Neuronal stem cell (in vitro differentiated cells): ENCODE results near the gene AOAH.

Source experiments
- DNase-seq: peaks from one replicate; pipeline ENCODE4 v3.0.0-alpha.2; 2013; ENCODE audit warnings: low spot score
- H2AFZ ChIP-seq: one replicate; pipeline ENCODE4 v1.6.1; 2013; ENCODE audit warnings: mild to moderate bottlenecking, low read length, inconsistent platforms
- H2AK5ac ChIP-seq: 2 replicates; pipeline ENCODE4 v1.6.1; 2013; ENCODE audit warnings: low read depth, mild to moderate bottlenecking, inconsistent platforms, low read length, moderate library complexity, mixed read lengths
- H2BK120ac ChIP-seq: 2 replicates; pipeline ENCODE4 v1.6.1; 2013; ENCODE audit warnings: low read depth, mild to moderate bottlenecking, inconsistent platforms, low read length, moderate library complexity, mixed read lengths
- H2BK12ac ChIP-seq: one replicate; pipeline ENCODE4 v1.6.1; 2013; ENCODE audit warnings: low read length, inconsistent platforms
- H2BK15ac ChIP-seq: 2 replicates; pipeline ENCODE4 v1.6.1; 2013; ENCODE audit warnings: mild to moderate bottlenecking, low read length, inconsistent platforms, mixed read lengths
- H2BK5ac ChIP-seq: one replicate; pipeline ENCODE4 v1.6.1; 2013; ENCODE audit warnings: inconsistent platforms, mild to moderate bottlenecking, low read length, moderate library complexity
- H3K14ac ChIP-seq: one replicate; pipeline ENCODE4 v1.6.1; 2013; ENCODE audit warnings: low read length, inconsistent platforms
- H3K18ac ChIP-seq: 2 replicates; pipeline ENCODE4 v1.6.1; 2013; ENCODE audit warnings: low read length, inconsistent platforms
- H3K23ac ChIP-seq: 2 replicates; pipeline ENCODE4 v1.6.1; 2013; ENCODE audit warnings: low read depth, mild to moderate bottlenecking, mixed read lengths, low read length, inconsistent platforms; ENCODE audit not compliant: poor library complexity
- H3K27ac ChIP-seq: replicated peaks from 3 replicates; pipeline ENCODE4 v1.5.1; 2013; ENCODE audit warnings: low read length, inconsistent platforms
- H3K27me3 ChIP-seq, 3 experiments: 2 replicates each; pipeline ENCODE4 v1.6.1; 2013; ENCODE audit warnings: low read length in 3 of 3, mild to moderate bottlenecking in 2 of 3, inconsistent platforms in 1 of 3, low read depth in 1 of 3, mixed read lengths in 1 of 3, moderate library complexity in 1 of 3; ENCODE audit not compliant: control insufficient read depth in 3 of 3, insufficient read depth in 3 of 3
- H3K36me3 ChIP-seq, 2 donors: replicated peaks in 1 of 2; 2 replicates each; pipeline ENCODE4 v1.6.1; 2013; ENCODE audit warnings: low read length in 2 of 2; ENCODE audit not compliant: control insufficient read depth in 2 of 2, insufficient read depth in 2 of 2
- H3K4ac ChIP-seq: 2 replicates; pipeline ENCODE4 v1.6.1; 2013; ENCODE audit warnings: inconsistent platforms, mild to moderate bottlenecking, low read length, moderate library complexity
- H3K4me1 ChIP-seq, 2 donors: 1 replicate in 1 of 2; 2 replicates in 1 of 2; pipeline ENCODE4 v1.6.1; 2013; ENCODE audit warnings: low read length in 2 of 2, low read depth in 1 of 2; ENCODE audit not compliant: control insufficient read depth in 2 of 2, insufficient read depth in 1 of 2
- H3K4me2 ChIP-seq: one replicate; pipeline ENCODE4 v1.6.1; 2013; ENCODE audit warnings: mild to moderate bottlenecking, low read length, inconsistent platforms; ENCODE audit not compliant: insufficient read depth, poor library complexity, severe bottlenecking
- H3K4me3 ChIP-seq, 2 donors: 2 replicates each; pipeline ENCODE4 v1.5.1; 2013; ENCODE audit warnings: low read length in 2 of 2, mild to moderate bottlenecking in 2 of 2, inconsistent platforms in 1 of 2, moderate library complexity in 1 of 2
- H3K79me1 ChIP-seq: one replicate; pipeline ENCODE4 v1.6.1; 2013; ENCODE audit warnings: low read depth, mild to moderate bottlenecking, inconsistent platforms, low read length, moderate library complexity
- H3K9ac ChIP-seq: one replicate; pipeline ENCODE4 v1.6.1; 2013; ENCODE audit warnings: mild to moderate bottlenecking, low read depth, low read length, inconsistent platforms; ENCODE audit not compliant: poor library complexity
- H3K9me3 ChIP-seq, 2 donors: replicated peaks in 1 of 2; 2 replicates each; pipeline versions ENCODE3 to v1.6.1; 2013; ENCODE audit warnings: low read length in 2 of 2, mild to moderate bottlenecking in 2 of 2, inconsistent platforms in 1 of 2, low read depth in 1 of 2, mixed read lengths in 1 of 2, moderate library complexity in 1 of 2; ENCODE audit not compliant: control insufficient read depth in 2 of 2, insufficient read depth in 1 of 2
- H4K8ac ChIP-seq: one replicate; pipeline ENCODE4 v1.6.1; 2013; ENCODE audit warnings: low read depth, mild to moderate bottlenecking, inconsistent platforms, low read length, moderate library complexity
- H4K91ac ChIP-seq: one replicate; pipeline ENCODE4 v1.6.1; 2013; ENCODE audit warnings: low read length, low read depth, mild to moderate bottlenecking, inconsistent platforms; ENCODE audit not compliant: poor library complexity
- WGBS, 2 donors: extraction: QIAGEN DNeasy Blood & Tissue Kit; methylation state at CpG; one replicate each; pipeline ENCODE4 v1.1.7; 2013; ENCODE audit warnings: missing lambda C conversion rate in 2 of 2, mixed read lengths in 1 of 2; ENCODE audit not compliant: insufficient read length in 2 of 2, insufficient replicate concordance in 1 of 2; ENCODE audit errors: extremely low coverage in 2 of 2; 5-methylcytosine and 5-hydroxymethylcytosine counted together

AOAH gene

DNA sequence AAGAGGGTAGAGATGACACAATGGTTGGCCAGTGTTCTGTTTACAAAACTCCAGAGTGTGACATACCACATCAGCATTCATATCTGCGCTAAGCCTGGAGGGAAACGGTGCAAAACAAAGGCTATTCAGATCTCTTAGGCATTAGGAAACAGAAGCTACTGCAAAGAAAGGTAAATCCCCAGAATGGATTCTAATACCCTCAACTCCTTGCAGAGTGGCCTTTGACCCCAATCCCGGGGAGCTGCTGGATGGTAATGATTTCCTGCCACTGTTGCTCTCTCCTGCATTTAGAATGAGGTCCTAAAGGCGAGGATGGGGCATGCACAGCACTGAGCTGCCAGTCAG lies 65.2 kb downstream of the AOAH start:
- H2BK15ac ChIP-seq: no peak overlapping the region
- no peaks in the 10 kb centered on the region for H3K36me3 ChIP-seq
- no peak overlapping the region for H2AK5ac ChIP-seq
- no peak overlapping the region for H3K4me2 ChIP-seq
- H2AFZ ChIP-seq: no peak overlapping the region
- peaks cover 24 to 41% of the 10 kb centered on the region in 2 donors for H3K4me1 ChIP-seq
- H4K8ac ChIP-seq: no peak overlapping the region
- H3K9ac ChIP-seq: no peak overlapping the region
- no peaks in the 10 kb centered on the region for H3K27me3 ChIP-seq
- peak; percentile 89 for DNase-seq
- H4K91ac ChIP-seq: no peak overlapping the region
- no CpG with 5 or more reads among the region's 4 CpGs for WGBS, 2 donors
- H2BK12ac ChIP-seq: no peak overlapping the region
- no peak overlapping the region for H3K4me3 ChIP-seq
- peak overlapping the region; percentile 91 for H3K27ac ChIP-seq
- no peaks in the 10 kb centered on the region for H3K9me3 ChIP-seq
- no peak overlapping the region for H3K18ac ChIP-seq
- H3K14ac ChIP-seq: no peak overlapping the region
- H3K79me1 ChIP-seq: no peaks in the 10 kb centered on the region
- H2BK120ac ChIP-seq: no peak overlapping the region
- no peak overlapping the region for H2BK5ac ChIP-seq
- H3K4ac ChIP-seq: no peak overlapping the region
- no peak overlapping the region for H3K23ac ChIP-seq

DNA sequence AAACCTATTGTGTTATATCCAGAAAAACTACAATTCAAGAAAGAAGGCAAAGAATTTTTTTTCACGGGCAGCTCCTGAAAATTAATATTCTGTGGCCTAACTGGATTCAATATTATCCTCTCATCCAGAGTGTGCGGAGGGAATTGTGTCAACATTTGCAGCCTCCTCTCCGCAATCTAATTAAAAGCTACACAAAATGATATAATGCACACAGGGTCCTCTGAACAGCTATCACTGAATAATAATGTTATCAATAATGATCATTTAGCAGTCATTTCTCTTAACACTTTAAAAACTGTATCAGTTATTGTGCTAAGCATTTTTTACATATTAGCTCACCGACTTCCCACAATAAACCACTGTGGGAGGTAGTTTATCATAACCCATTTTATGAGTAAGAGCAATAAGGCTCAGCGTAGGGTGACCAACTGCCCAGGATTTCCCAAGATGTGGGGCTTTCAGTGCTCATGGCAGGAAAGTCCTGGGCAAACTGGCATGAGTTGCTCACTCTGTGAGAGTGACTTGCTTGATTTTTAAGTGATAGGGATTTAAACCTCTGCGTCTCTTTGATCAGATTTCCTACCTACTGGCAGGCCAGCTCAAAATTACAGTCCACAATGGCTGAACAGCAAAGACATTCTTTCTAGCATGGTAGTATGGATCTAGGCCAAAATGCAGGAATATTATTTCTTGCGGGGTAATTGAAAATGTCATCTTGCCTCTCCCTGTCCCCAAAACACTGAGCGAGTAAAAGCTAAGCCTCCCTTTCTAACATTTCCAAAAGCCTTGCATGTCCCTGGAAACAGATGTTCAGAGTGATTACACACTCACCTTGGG lies 65.7 kb downstream of the AOAH start:
- Histone ChIP-seq H2BK12ac (no peak overlapping the region), H3K4me3 (no peak overlapping the region), H2AFZ (no peak overlapping the region), H2BK120ac (no peak overlapping the region), H3K9me3 (no peaks in the 10 kb centered on the region), H3K18ac (no peak overlapping the region), H3K27me3 (no peaks in the 10 kb centered on the region), H4K91ac (no peak overlapping the region), H3K23ac (no peak overlapping the region), H3K4me2 (peak overlapping the region; percentile 39), H3K4me1 (peaks cover 29 to 47% of the 10 kb centered on the region in 2 donors), H2BK15ac (no peak overlapping the region), H3K27ac (peak overlapping the region; percentile 91), H4K8ac (no peak overlapping the region), H3K36me3 (no peaks in the 10 kb centered on the region), H3K4ac (no peak overlapping the region), H2AK5ac (no peak overlapping the region), H3K79me1 (no peaks in the 10 kb centered on the region), H2BK5ac (no peak overlapping the region), H3K9ac (no peak overlapping the region), H3K14ac (no peak overlapping the region)
- WGBS, 2 donors: no CpG with 5 or more reads among the region's 8 CpGs
- no peak for DNase-seq

DNA sequence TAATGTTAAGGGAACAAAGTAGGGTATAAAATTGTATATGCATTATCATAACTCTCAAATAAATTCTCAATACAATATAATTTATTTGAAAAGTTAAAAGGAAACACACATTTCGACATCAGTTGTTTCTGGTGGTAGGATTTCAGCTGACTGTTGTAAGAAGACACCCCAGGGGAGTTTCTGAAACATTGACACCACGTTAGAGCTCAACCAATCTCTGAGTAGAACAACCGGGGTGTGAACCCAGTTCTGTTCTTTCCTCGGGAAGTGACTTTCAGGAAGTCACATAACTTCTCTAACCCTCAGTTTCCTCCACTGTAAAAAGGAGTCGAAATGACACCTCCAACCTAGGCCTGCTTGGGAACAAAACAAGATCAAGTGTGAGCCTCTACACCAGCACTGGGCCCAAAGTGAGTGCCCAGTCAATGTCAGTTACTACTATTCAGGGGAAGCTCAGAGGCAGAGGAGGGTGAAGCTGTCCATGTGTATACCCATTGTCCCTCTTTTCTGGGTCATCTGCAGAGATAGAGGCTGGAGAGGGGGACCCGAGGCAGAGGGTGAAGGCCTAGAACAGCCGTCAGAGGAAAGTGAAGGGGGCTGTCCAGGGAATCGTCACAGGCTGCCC lies 67.1 kb downstream of the AOAH start:
- Histone ChIP-seq H4K8ac (no peak overlapping the region), H3K79me1 (no peaks in the 10 kb centered on the region), H3K36me3 (no peaks in the 10 kb centered on the region), H3K9me3 (no peaks in the 10 kb centered on the region), H4K91ac (no peak overlapping the region), H3K4me2 (no peak overlapping the region), H2BK5ac (no peak overlapping the region), H3K18ac (peak overlapping the region; percentile 60), H2BK15ac (no peak overlapping the region), H3K9ac (no peak overlapping the region), H2BK12ac (peak overlapping the region; percentile 73), H2AK5ac (peak overlapping the region; percentile 44), H3K4me1 (peaks cover 29 to 51% of the 10 kb centered on the region in 2 donors), H3K23ac (no peak overlapping the region), H2BK120ac (no peak overlapping the region), H2AFZ (no peak overlapping the region), H3K14ac (no peak overlapping the region), H3K27me3 (no peaks in the 10 kb centered on the region), H3K27ac (no peak overlapping the region), H3K4me3 (no peak overlapping the region), H3K4ac (no peak overlapping the region)
- no CpG with 5 or more reads among the region's 8 CpGs for WGBS, 2 donors
- DNase-seq: no peak

DNA sequence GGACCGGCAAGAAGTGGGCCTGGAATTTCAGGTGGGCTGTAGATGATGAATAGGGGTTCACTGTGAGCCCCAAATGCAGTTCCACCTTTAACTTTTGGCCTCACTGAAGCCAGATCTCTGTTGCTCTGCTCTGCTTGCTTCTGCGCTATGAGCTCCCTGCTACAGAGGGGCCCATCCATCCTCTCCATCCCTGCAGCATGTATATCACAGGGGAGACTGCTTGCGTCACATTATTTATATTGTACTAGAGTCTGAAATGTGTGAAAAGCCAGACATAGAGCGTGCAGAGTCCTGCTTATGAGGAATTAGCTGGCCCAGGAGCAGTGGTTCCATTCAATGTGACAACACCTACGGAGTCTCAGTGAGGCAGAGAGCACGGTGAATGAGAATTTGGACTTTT lies 69.9 kb downstream of the AOAH start:
- WGBS, 2 donors: no CpG with 5 or more reads among the region's 6 CpGs
- H2BK12ac ChIP-seq: no peak overlapping the region
- H3K4me3 ChIP-seq: no peak overlapping the region
- no peak overlapping the region for H3K9ac ChIP-seq
- H3K4me1 ChIP-seq: peaks cover 19 to 35% of the 10 kb centered on the region in 2 donors
- H2BK15ac ChIP-seq: no peak overlapping the region
- H2AK5ac ChIP-seq: no peak overlapping the region
- H3K36me3 ChIP-seq: no peaks in the 10 kb centered on the region
- H3K18ac ChIP-seq: no peak overlapping the region
- no peaks in the 10 kb centered on the region for H3K79me1 ChIP-seq
- no peaks in the 10 kb centered on the region for H3K9me3 ChIP-seq
- H2BK5ac ChIP-seq: no peak overlapping the region
- H3K14ac ChIP-seq: no peak overlapping the region
- H2BK120ac ChIP-seq: no peak overlapping the region
- H3K4ac ChIP-seq: no peak overlapping the region
- H3K27ac ChIP-seq: no peak overlapping the region
- H3K23ac ChIP-seq: no peak overlapping the region
- no peaks in the 10 kb centered on the region for H3K27me3 ChIP-seq
- H2AFZ ChIP-seq: peak overlapping the region; percentile 76
- no peak for DNase-seq
- no peak overlapping the region for H4K91ac ChIP-seq
- H3K4me2 ChIP-seq: no peak overlapping the region
- no peak overlapping the region for H4K8ac ChIP-seq
